ENCODE data around the gene SLC9A9.

DNA sequence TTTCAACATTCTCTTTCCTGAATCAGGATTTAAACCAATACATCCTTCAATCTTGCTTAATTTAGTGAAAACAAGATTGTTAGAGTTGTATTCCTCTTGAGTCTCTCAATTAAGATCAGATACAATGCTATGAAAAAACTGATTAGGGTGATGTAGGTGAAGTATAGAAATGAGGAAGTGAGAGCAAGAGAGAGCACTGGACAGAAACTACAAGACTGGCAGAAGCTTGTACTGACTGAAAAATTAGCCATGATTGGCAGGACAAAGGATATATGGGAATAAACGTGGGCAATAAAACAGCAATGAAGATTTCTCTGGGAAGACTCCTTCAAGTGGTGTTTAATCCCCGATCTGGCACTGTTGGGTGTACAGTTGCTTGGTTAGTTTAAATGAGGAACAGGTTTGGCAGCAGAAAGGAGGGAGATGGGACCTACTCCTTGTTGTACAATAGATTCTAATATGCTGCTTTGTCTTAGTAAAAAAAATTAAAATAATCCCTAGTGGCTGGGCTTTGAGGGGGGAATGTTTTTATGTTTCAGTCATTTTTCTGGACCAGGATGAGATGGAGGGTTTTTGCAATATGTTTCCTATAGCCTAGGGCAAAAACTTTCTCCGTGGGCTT is 252.7 kb downstream of the SLC9A9 start:
- TF ChIP-seq POLR2A (IDR thresholded peaks at IDR 0.05; ENCODE audit: low read length) = no peak
- no peak for TF ChIP-seq GATA1 (IDR thresholded peaks at IDR 0.05; ENCODE audit: low read depth, low read length)
